CD4-positive, alpha-beta T cell (primary cell): ENCODE results near the gene COL11A1. TPM values are rescaled to one million over a fixed set of nuclear protein-coding genes. Genes with fewer than 3 reads are reported as not detected.

ENCODE experiments used
- ATAC-seq: fragments of 200-7000 bp; cut with Tn5 transposase; one replicate; pipeline ENCODE4 v1.10.0; 2022; ENCODE audit warnings: mild to moderate bottlenecking; ENCODE audit not compliant: poor library complexity
- CTCF ChIA-PET: fragments of 350-600 bp; sonication (Branson Sonifier 250); formaldehyde crosslinking; loops from one replicate; lab custom pipeline; 2021; ENCODE audit warnings: antibody characterized with exemption, inconsistent platforms; lab: Charles Lee
- POLR2A ChIA-PET: fragments of 350-600 bp; sonication (Branson Sonifier 250); formaldehyde crosslinking; loops from one replicate; lab custom pipeline; 2021; ENCODE audit warnings: antibody characterized with exemption, inconsistent platforms; lab: Charles Lee
- DNase-seq, 14 experiments: peaks; one replicate each; pipeline ENCODE4 v3.0.0-alpha.2; 2013 to 2020; ENCODE audit warnings: mixed read lengths in 2 of 14
- H3K27ac ChIP-seq, 2 donors: one replicate each; pipeline versions ENCODE4 v1.5.1 to v1.7.0; 2013; ENCODE audit warnings: low read length in 2 of 2, low read depth in 1 of 2, mild to moderate bottlenecking in 1 of 2
- H3K27me3 ChIP-seq, 2 experiments: 1 replicate in 1 of 2; 2 replicates in 1 of 2; pipeline versions ENCODE4 v1.6.1 to v1.7.0; 2013; ENCODE audit warnings: low read length in 2 of 2, control low read depth in 1 of 2, mild to moderate bottlenecking in 1 of 2, moderate library complexity in 1 of 2; ENCODE audit not compliant: insufficient read depth in 2 of 2, control insufficient read depth in 1 of 2
- H3K36me3 ChIP-seq: one replicate; pipeline ENCODE4 v1.6.1; 2013; ENCODE audit warnings: low read length, control low read depth; ENCODE audit not compliant: insufficient read depth
- H3K4me1 ChIP-seq: one replicate; pipeline ENCODE4 v1.6.1; 2013; ENCODE audit warnings: low read length, control low read depth; ENCODE audit not compliant: insufficient read depth
- H3K4me3 ChIP-seq: one replicate; pipeline ENCODE4 v1.5.1; 2013; ENCODE audit warnings: mild to moderate bottlenecking, low read length, moderate library complexity
- H3K9me3 ChIP-seq, 2 experiments: 1 replicate in 1 of 2; 2 replicates in 1 of 2; pipeline versions ENCODE4 v1.6.1 to v1.7.0; 2013; ENCODE audit warnings: low read length in 2 of 2, mild to moderate bottlenecking in 2 of 2, control low read depth in 1 of 2, moderate library complexity in 1 of 2; ENCODE audit not compliant: control insufficient read depth in 1 of 2, insufficient read depth in 1 of 2
- H3K27ac Mint-ChIP-seq: one replicate; pipeline ENCODE4 v1.8.0; 2020; ENCODE audit warnings: mixed read lengths
- H3K27me3 Mint-ChIP-seq: one replicate; pipeline ENCODE4 v1.8.0; 2021; ENCODE audit warnings: mixed read lengths
- H3K36me3 Mint-ChIP-seq: one replicate; pipeline ENCODE4 v1.8.0; 2021; ENCODE audit warnings: low read depth, mixed read lengths
- H3K4me1 Mint-ChIP-seq: one replicate; pipeline ENCODE4 v1.8.0; 2021; ENCODE audit warnings: low read depth, mixed read lengths
- H3K4me3 Mint-ChIP-seq: one replicate; pipeline ENCODE4 v1.8.0; 2020; ENCODE audit warnings: mild to moderate bottlenecking, mixed read lengths
- H3K9me3 Mint-ChIP-seq: one replicate; pipeline ENCODE4 v1.8.0; 2020; ENCODE audit warnings: mixed read lengths
- CTCF ChIP-seq: fragments of 200-600 bp; IDR thresholded peaks from one replicate; pipeline ENCODE4 v1.8.0; 2022; ENCODE audit warnings: antibody characterized with exemption, mild to moderate bottlenecking
- intact Hi-C, 2 experiments: fragments of 100-400 bp; cut with DNase I in 1 of 2; cut with micrococcal nuclease in 1 of 2; formaldehyde crosslinking; loops; one replicate each; pipeline versions ENCODE4 v1.15.1 to v1.9.0; 2023 to 2025; cut with DNase I, micrococcal nuclease
- total RNA-seq, 174 experiments: library from RNA in 2 of 174; stranded (reverse) in 2 of 174; gene quantifications; one replicate each; pipeline ENCODE4 v1.2.3 and lab custom pipeline; 2021 to 2026

The COL11A1 gene
- total RNA-seq, 2 experiments from 2014 or later, result not detected

- no peak overlapping the region for H3K4me3 Mint-ChIP-seq
- ChIA-PET POLR2A (no interaction called here), CTCF (no interaction called here)
- peaks cover 0 to 4% of the 10 kb centered on the region in 2 experiments for H3K9me3 ChIP-seq
- H3K36me3 ChIP-seq, result no peaks in the 10 kb centered on the region
- no peaks in the 10 kb centered on the region for H3K27me3 Mint-ChIP-seq
- H3K4me1 ChIP-seq, result no peaks in the 10 kb centered on the region
- TF ChIP-seq CTCF, result no peak
- no peak overlapping the region for H3K27ac Mint-ChIP-seq
- no peaks in the 10 kb centered on the region for H3K27me3 ChIP-seq
- H3K4me3 ChIP-seq, result no peak overlapping the region
- peaks cover 21% of the 10 kb centered on the region for H3K9me3 Mint-ChIP-seq
- H3K36me3 Mint-ChIP-seq, result no peaks in the 10 kb centered on the region
- H3K4me1 Mint-ChIP-seq, result no peaks in the 10 kb centered on the region
- intact Hi-C loops, result no loop called here
- ATAC-seq, result no peak
- H3K27ac ChIP-seq, result no peak overlapping the region
- no peak for DNase-seq
Observed at GRCh38 chr1:102853701-102854187, 254.6 kb downstream of the COL11A1 start.

- Histone ChIP-seq H3K4me1 (no peaks in the 10 kb centered on the region), H3K36me3 (no peaks in the 10 kb centered on the region), H3K4me3 (no peak overlapping the region), H3K27me3 (no peaks in the 10 kb centered on the region), H3K9me3 (peaks cover 0 to 4% of the 10 kb centered on the region in 2 experiments), H3K27ac (no peak overlapping the region)
- Mint-ChIP-seq H3K9me3 (peaks cover 22% of the 10 kb centered on the region), H3K4me3 (no peak overlapping the region), H3K27me3 (no peaks in the 10 kb centered on the region), H3K36me3 (no peaks in the 10 kb centered on the region), H3K27ac (no peak overlapping the region), H3K4me1 (no peaks in the 10 kb centered on the region)
- ChIA-PET POLR2A (no interaction called here), CTCF (no interaction called here)
- DNase-seq, result no peak
- no peak for TF ChIP-seq CTCF
- no peak for ATAC-seq
- intact Hi-C loops, result no loop called here
Observed at GRCh38 chr1:102853136-102853535, 255.2 kb downstream of the COL11A1 start.

- DNase-seq (no peak), ATAC-seq (no peak)
- Mint-ChIP-seq H3K36me3 (no peaks in the 10 kb centered on the region), H3K9me3 (peaks cover 23% of the 10 kb centered on the region), H3K27ac (no peak overlapping the region), H3K4me3 (no peak overlapping the region), H3K27me3 (no peaks in the 10 kb centered on the region), H3K4me1 (no peaks in the 10 kb centered on the region)
- ChIA-PET CTCF (no interaction called here), POLR2A (interaction anchor here (0.6 kb wide), 1 partner anchor 113 kb away, joined by 3 read pairs; no protein-coding TSS in a partner anchor)
- no peak overlapping the region for H3K27ac ChIP-seq
- H3K4me1 ChIP-seq, result no peaks in the 10 kb centered on the region
- no peak overlapping the region for H3K4me3 ChIP-seq
- intact Hi-C loops, result no loop called here
- H3K9me3 ChIP-seq, result peaks cover 0 to 4% of the 10 kb centered on the region in 2 experiments
- H3K36me3 ChIP-seq, result no peaks in the 10 kb centered on the region
- TF ChIP-seq CTCF, result no peak
- no peaks in the 10 kb centered on the region for H3K27me3 ChIP-seq
Observed at GRCh38 chr1:102852613-102853012, 255.7 kb downstream of the COL11A1 start.
